A673 (cell line): Measurements from ENCODE around the gene RSF1. TPM values are rescaled to one million over a fixed set of nuclear protein-coding genes. Genes with fewer than 3 reads are reported as not detected.
A peak's percentile ranks its signal among the peaks of the same experiment; 100 is the strongest.
"Not testable (repeated sequence)": the region's sequence is repeated elsewhere in the genome, so short reads cannot be mapped to it uniquely, and the experiment has no call there.

Source experiments
- BruUV-seq: library from RNA; stranded (reverse); fragments of 400-500 nt; replicated peaks from 2 replicates; lab custom pipeline; 2021; lab: Mats Ljungman, UMichigan
- CTCF ChIA-PET: fragments of 300-600 bp; sonication (Branson Sonifier 250); formaldehyde crosslinking; loops from one replicate; lab custom pipeline; 2022; ENCODE audit warnings: antibody characterized with exemption; lab: Charles Lee
- POLR2A ChIA-PET: fragments of 300-600 bp; sonication (Branson Sonifier 250); formaldehyde crosslinking; loops from one replicate; lab custom pipeline; 2022; ENCODE audit warnings: antibody characterized with exemption; ENCODE audit not compliant: low non-redundant PET; lab: Charles Lee
- DNase-seq: peaks from one replicate; pipeline ENCODE4 v3.0.0-alpha.2; 2015; ENCODE audit warnings: low spot score
- H3K27ac ChIP-seq: fragments of 200-600 bp; sonication (generic); 2 replicates; pipeline ENCODE4 v1.5.1; 2016; ENCODE audit warnings: mixed run types, low read depth, mild to moderate bottlenecking, mixed read lengths, antibody characterized with exemption, low read length; ENCODE audit not compliant: poor library complexity, severe bottlenecking
- H3K27me3 ChIP-seq: fragments of 200-600 bp; sonication (generic); replicated peaks from 2 replicates; pipeline ENCODE4 v1.6.1; 2017; ENCODE audit warnings: mixed run types, low read depth, mild to moderate bottlenecking, mixed read lengths, antibody characterized with exemption, low read length; ENCODE audit not compliant: insufficient read depth, poor library complexity
- H3K36me3 ChIP-seq: fragments of 200-600 bp; sonication (generic); 2 replicates; pipeline ENCODE4 v1.6.1; 2016; ENCODE audit warnings: mixed run types, mild to moderate bottlenecking, mixed read lengths, antibody characterized with exemption, low read length; ENCODE audit not compliant: insufficient read depth, poor library complexity, severe bottlenecking
- H3K4me1 ChIP-seq: fragments of 200-600 bp; sonication (generic); 2 replicates; pipeline ENCODE4 v1.6.1; 2017; ENCODE audit warnings: mixed run types, mild to moderate bottlenecking, mixed read lengths, antibody characterized with exemption, low read length; ENCODE audit not compliant: insufficient read depth, poor library complexity, severe bottlenecking
- H3K4me3 ChIP-seq: fragments of 200-600 bp; sonication (generic); 2 replicates; pipeline ENCODE4 v1.5.1; 2016; ENCODE audit warnings: low read depth, mixed run types, mild to moderate bottlenecking, mixed read lengths, low read length; ENCODE audit not compliant: poor library complexity, severe bottlenecking
- H3K9me3 ChIP-seq: fragments of 200-600 bp; sonication (generic); 2 replicates; pipeline ENCODE4 v1.6.1; 2016; ENCODE audit warnings: mixed run types, low read depth, mild to moderate bottlenecking, mixed read lengths, antibody characterized with exemption, low read length; ENCODE audit not compliant: poor library complexity, severe bottlenecking
- EZH2 ChIP-seq: fragments of 200-600 bp; sonication (generic); IDR thresholded peaks from 2 replicates; pipeline ENCODE4 v1.6.1; 2017; ENCODE audit warnings: borderline replicate concordance, low read depth, mild to moderate bottlenecking, mixed read lengths, antibody characterized with exemption, low read length; ENCODE audit not compliant: poor library complexity, severe bottlenecking
- intact Hi-C: fragments of 100-400 bp; cut with micrococcal nuclease; formaldehyde crosslinking; loops from one replicate; pipeline ENCODE4 v1.10.0; 2022; ENCODE audit not compliant: unreplicated experiment
- total RNA-seq: library from RNA; stranded (reverse); gene quantifications from 2 replicates; pipeline ENCODE4 v1.2.3, GENCODE V29; 2021
- TF ChIP-seq, protein P1 (sequence below): fragments of 300-800, 200-600 bp; sonication (generic); conservative IDR thresholded peaks from 2 replicates; pipeline ENCODE4 v1.5.1; 2017; ENCODE audit warnings: low read depth, mild to moderate bottlenecking, antibody characterized with exemption, low read length, moderate library complexity, mixed read lengths

The RSF1 gene
- total RNA-seq, 1 experiment from 2014 or later, result 94.1 TPM

GRCh38 chr11:77828926-77829325 is 8.4 kb upstream of the RSF1 start:
- no peaks in the 10 kb centered on the region for H3K4me1 ChIP-seq
- POLR2A ChIA-PET, result no interaction called here
- CTCF ChIA-PET, result no interaction called here
- H3K27me3 ChIP-seq, result no peaks in the 10 kb centered on the region
- no peak overlapping the region for H3K4me3 ChIP-seq
- TF ChIP-seq, protein P1, sequence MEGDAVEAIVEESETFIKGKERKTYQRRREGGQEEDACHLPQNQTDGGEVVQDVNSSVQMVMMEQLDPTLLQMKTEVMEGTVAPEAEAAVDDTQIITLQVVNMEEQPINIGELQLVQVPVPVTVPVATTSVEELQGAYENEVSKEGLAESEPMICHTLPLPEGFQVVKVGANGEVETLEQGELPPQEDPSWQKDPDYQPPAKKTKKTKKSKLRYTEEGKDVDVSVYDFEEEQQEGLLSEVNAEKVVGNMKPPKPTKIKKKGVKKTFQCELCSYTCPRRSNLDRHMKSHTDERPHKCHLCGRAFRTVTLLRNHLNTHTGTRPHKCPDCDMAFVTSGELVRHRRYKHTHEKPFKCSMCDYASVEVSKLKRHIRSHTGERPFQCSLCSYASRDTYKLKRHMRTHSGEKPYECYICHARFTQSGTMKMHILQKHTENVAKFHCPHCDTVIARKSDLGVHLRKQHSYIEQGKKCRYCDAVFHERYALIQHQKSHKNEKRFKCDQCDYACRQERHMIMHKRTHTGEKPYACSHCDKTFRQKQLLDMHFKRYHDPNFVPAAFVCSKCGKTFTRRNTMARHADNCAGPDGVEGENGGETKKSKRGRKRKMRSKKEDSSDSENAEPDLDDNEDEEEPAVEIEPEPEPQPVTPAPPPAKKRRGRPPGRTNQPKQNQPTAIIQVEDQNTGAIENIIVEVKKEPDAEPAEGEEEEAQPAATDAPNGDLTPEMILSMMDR, result no peak
- no peak for TF ChIP-seq EZH2
- no peaks in the 10 kb centered on the region for H3K36me3 ChIP-seq
- H3K9me3 ChIP-seq, result no peaks in the 10 kb centered on the region
- no peak for DNase-seq
- BruUV-seq, result no TSS peak
- no peak overlapping the region for H3K27ac ChIP-seq
- intact Hi-C loops, result no loop called here

- intact Hi-C loops, result no loop called here
- ChIA-PET POLR2A (interaction anchor here (0.5 kb wide), 1 partner anchor 560 kb away, joined by 3 read pairs; no protein-coding TSS in a partner anchor), CTCF (no interaction called here)
- no peaks in the 10 kb centered on the region for H3K9me3 ChIP-seq
- TF ChIP-seq, protein P1, result no peak
- no peak for TF ChIP-seq EZH2
- H3K36me3 ChIP-seq, result no peaks in the 10 kb centered on the region
- H3K27me3 ChIP-seq, result no peaks in the 10 kb centered on the region
- no peak overlapping the region for H3K4me3 ChIP-seq
- DNase-seq, result no peak
- H3K27ac ChIP-seq, result no peak overlapping the region
- no TSS peak for BruUV-seq
- peaks cover 7% of the 10 kb centered on the region for H3K4me1 ChIP-seq
Measured at GRCh38 chr11:77823775-77824174, 3.3 kb upstream of the RSF1 start.

DNA sequence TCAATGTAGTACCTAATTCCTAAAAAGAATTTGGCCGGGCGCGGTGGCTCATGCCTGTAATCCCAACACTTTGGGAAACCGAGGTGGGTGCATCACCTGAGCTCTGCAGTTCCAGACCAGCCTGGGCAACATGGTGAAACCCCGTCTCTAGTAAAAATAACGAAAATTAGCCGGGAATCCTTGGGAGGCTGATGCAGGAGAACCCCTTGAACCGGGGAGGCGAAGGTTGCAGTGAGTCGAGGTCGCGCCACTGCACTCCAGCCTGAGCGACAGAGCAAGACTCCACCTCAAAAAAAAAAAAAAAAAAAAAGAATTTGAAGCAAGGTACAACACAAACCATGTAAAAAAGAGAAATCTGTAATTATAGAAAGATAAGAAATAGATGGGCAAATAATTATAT is 1.6 kb upstream of the RSF1 start:
- CTCF ChIA-PET, result interaction anchor here (0.6 kb wide), 1 partner anchor 244 kb away, joined by 3 read pairs; no protein-coding TSS in a partner anchor
- H3K4me1 ChIP-seq, DNase-seq, POLR2A ChIA-PET, H3K9me3 ChIP-seq, intact Hi-C loops, H3K36me3 ChIP-seq, H3K27ac ChIP-seq, BruUV-seq, H3K27me3 ChIP-seq: not testable (repeated sequence)
- H3K4me3 ChIP-seq, result peak overlapping the region; percentile 99

DNA sequence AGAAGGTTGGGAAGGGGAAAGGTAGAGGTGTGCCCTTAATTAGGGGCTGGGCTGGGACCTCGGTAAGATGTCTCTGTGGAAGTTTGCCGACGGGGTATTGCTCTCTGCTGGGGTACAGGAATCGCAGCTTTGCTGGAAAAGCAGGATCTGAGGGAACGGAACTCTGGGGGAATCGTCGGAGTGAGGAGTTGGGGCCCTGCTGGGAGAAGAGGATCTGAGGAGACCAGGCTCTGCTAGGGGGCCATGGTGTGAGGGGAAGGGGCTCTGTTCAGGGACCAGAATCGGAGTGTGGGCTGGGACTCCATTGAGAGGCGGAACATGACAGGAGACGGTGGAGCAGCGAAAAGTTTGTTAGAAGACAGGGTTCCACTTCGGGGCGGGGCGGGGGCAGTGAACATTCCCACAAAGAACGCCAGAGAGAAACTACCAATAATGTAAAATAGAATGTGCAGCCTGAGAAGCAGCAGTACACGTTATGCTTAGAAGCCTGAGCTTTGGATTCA is 878 bp upstream of the RSF1 start:
- Histone ChIP-seq H3K36me3 (no peaks in the 10 kb centered on the region), H3K27ac (peak overlapping the region; percentile 65), H3K9me3 (no peaks in the 10 kb centered on the region), H3K4me1 (peaks cover 8% of the 10 kb centered on the region), H3K27me3 (no peaks in the 10 kb centered on the region), H3K4me3 (peak overlapping the region; percentile 99)
- intact Hi-C loops, result loop anchor here (2.0 kb wide), 1 partner anchor 173 kb away; the partner anchor contains the start of gene INTS4
- peak; percentile 35 for DNase-seq
- ChIA-PET POLR2A (no interaction called here), CTCF (interaction anchor here (0.5 to 0.6 kb wide), 2 partner anchors 178 to 243 kb away, joined by 3 read pairs; no protein-coding TSS in a partner anchor)
- TF ChIP-seq, protein P1, result no peak
- TF ChIP-seq EZH2, result no peak
- no TSS peak for BruUV-seq
